ENCODE measurements around the gene DYRK1A. TPM values are rescaled to one million over a fixed set of nuclear protein-coding genes. Genes with fewer than 3 reads are reported as not detected.
A peak's percentile ranks its signal among the peaks of the same experiment; 100 is the strongest.

DYRK1A gene
- total RNA-seq, 4 donors from 2014 or later, result 71.5 to 116 (median 90.9) TPM

- 92 to 93% methylated on average over 5 of the region's 5 CpGs for WGBS, 2 donors (ENCODE audit: low coverage in 1 of 2)
- no peak for DNase-seq
- H3K27me3 ChIP-seq, result no peaks in the 10 kb centered on the region
- intact Hi-C loops (cut with DNase I; ENCODE audit: low total_unique reads), result no loop called here
- H3K4me1 ChIP-seq, result peaks cover 0 to 67% (median 22%) of the 10 kb centered on the region in 4 donors
- no peak overlapping the region for H3K4me3 ChIP-seq
- H3K36me3 ChIP-seq, result no peaks in the 10 kb centered on the region
- TF ChIP-seq POLR2A (IDR thresholded peaks at IDR 0.05) (no peak), EP300 (IDR thresholded peaks at IDR 0.05; ENCODE audit: low read depth) (no peak), POLR2AphosphoS5 (IDR thresholded peaks at IDR 0.05) (no peak), CTCF (IDR thresholded peaks at IDR 0.05) (no peak)
- in situ Hi-C loops (cut with MboI; ENCODE audit: low pct_ligation_motif_present in 1 of 4, low pct_unique_long_range_greater_than_20kb in 1 of 4, low sequenced_read_pairs in 3 of 4), result no loop called here
- H3K9me3 ChIP-seq, result no peaks in the 10 kb centered on the region
- no peak overlapping the region for H3K27ac ChIP-seq
Observed at GRCh38 chr21:37433456-37433840, 66.9 kb downstream of the DYRK1A start.

DNA sequence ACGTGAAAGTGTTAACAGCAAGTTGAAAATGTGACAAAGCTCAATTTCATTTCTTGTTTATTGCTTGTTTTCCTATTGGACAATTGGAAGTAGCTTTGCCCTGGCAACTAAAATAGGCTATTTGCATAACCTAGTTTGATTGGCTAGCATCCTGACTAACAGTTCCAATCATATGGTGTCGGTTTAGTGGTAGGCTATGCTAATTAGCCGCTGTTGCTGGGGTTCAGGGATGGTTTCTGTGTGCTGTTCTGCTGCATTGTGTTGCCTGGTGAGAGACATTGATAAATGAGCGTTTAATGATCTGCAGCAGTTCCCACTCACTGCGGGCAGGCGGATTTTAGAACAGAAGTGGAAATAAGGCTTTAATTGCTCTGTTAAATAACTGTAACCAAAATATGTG lies 68.5 kb downstream of the DYRK1A start:
- Histone ChIP-seq H3K27ac (no peak overlapping the region), H3K9me3 (no peaks in the 10 kb centered on the region), H3K4me1 (peaks cover 0 to 68% (median 22%) of the 10 kb centered on the region in 4 donors), H3K36me3 (no peaks in the 10 kb centered on the region), H3K27me3 (no peaks in the 10 kb centered on the region), H3K4me3 (no peak overlapping the region)
- DNase-seq, result no peak
- TF ChIP-seq CTCF (IDR thresholded peaks at IDR 0.05), result no peak
- TF ChIP-seq POLR2A (IDR thresholded peaks at IDR 0.05), result no peak
- no peak for TF ChIP-seq POLR2AphosphoS5 (IDR thresholded peaks at IDR 0.05)
- no peak for TF ChIP-seq EP300 (IDR thresholded peaks at IDR 0.05; ENCODE audit: low read depth)
- in situ Hi-C loops (cut with MboI; ENCODE audit: low pct_ligation_motif_present in 1 of 4, low pct_unique_long_range_greater_than_20kb in 1 of 4, low sequenced_read_pairs in 3 of 4), result no loop called here
- intact Hi-C loops (cut with DNase I; ENCODE audit: low total_unique reads), result no loop called here
- 46 to 47% methylated on average over 6 of the region's 6 CpGs for WGBS, 2 donors (ENCODE audit: low coverage in 1 of 2)

DNA sequence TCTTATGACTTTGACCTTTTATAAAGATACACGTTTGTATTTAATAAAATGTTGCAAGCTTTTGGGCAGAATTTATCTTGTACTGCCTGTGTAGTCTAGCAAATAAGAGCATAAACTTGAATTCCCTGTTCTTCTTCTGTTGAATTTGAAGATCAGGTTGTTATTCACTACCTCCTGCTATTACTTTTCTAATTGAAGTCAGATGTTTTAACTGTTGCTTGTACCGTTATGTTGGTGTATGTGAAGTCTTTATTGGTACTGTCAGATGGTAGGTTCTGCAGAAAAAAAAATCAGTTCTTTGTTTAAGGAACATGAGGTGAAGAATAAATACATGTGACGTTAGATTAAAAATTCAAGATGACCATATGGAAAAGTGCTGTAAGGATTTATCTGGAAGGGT lies 69.1 kb downstream of the DYRK1A start:
- 49 to 50% methylated on average over 3 of the region's 3 CpGs for WGBS, 2 donors (ENCODE audit: low coverage in 1 of 2)
- Histone ChIP-seq H3K9me3 (no peaks in the 10 kb centered on the region), H3K36me3 (no peaks in the 10 kb centered on the region), H3K27me3 (no peaks in the 10 kb centered on the region), H3K4me3 (no peak overlapping the region), H3K4me1 (peaks cover 0 to 65% (median 22%) of the 10 kb centered on the region in 4 donors), H3K27ac (peak overlapping the region in 1 of 4 donors; percentile 6)
- DNase-seq, result no peak
- intact Hi-C loops (cut with DNase I; ENCODE audit: low total_unique reads), result no loop called here
- in situ Hi-C loops (cut with MboI; ENCODE audit: low pct_ligation_motif_present in 1 of 4, low pct_unique_long_range_greater_than_20kb in 1 of 4, low sequenced_read_pairs in 3 of 4), result no loop called here
- TF ChIP-seq POLR2A (IDR thresholded peaks at IDR 0.05) (no peak), CTCF (IDR thresholded peaks at IDR 0.05) (no peak), POLR2AphosphoS5 (IDR thresholded peaks at IDR 0.05) (no peak), EP300 (IDR thresholded peaks at IDR 0.05; ENCODE audit: low read depth) (no peak)

DNA sequence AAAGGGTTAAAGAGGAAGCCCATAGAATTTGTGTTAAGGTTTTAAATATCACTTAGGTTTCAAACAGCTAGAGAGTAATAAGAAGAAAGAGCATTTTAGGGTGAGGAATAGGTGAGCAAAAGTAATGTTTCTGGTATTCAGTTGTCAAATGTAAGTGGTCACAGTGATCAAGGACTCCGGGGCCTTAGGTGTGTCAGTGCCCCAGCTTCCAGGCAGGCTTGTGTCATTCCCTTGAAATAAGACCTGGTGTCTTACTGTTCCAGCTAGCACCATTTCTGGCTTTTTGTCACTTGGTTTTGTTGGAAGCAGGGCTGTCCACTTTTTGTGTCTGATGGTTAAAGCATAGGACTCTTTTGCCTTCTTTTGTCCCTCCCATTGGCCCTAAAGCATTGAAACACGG lies 69.6 kb downstream of the DYRK1A start:
- H3K9me3 ChIP-seq, result no peaks in the 10 kb centered on the region
- TF ChIP-seq POLR2A (IDR thresholded peaks at IDR 0.05) (no peak), EP300 (IDR thresholded peaks at IDR 0.05; ENCODE audit: low read depth) (no peak), POLR2AphosphoS5 (IDR thresholded peaks at IDR 0.05) (no peak), CTCF (IDR thresholded peaks at IDR 0.05) (no peak)
- no peak for DNase-seq
- intact Hi-C loops (cut with DNase I; ENCODE audit: low total_unique reads), result no loop called here
- no peak overlapping the region for H3K4me3 ChIP-seq
- H3K27me3 ChIP-seq, result no peaks in the 10 kb centered on the region
- no peaks in the 10 kb centered on the region for H3K36me3 ChIP-seq
- in situ Hi-C loops (cut with MboI; ENCODE audit: low pct_ligation_motif_present in 1 of 4, low pct_unique_long_range_greater_than_20kb in 1 of 4, low sequenced_read_pairs in 3 of 4), result no loop called here
- WGBS, 2 donors (ENCODE audit: low coverage in 1 of 2), result 78 to 85% methylated on average over 2 of the region's 2 CpGs
- H3K27ac ChIP-seq, result peak overlapping the region in 1 of 4 donors; percentile 6
- peaks cover 0 to 64% (median 21%) of the 10 kb centered on the region in 4 donors for H3K4me1 ChIP-seq

Data from transverse colon (tissue), 4 donors.